OCI-LY3 (cell line): ENCODE data around the gene PABPN1.

Experiments
- H2AFZ ChIP-seq: fragments of 200-600, 300-600 bp; shearing (Covaris generic); 2 replicates; pipeline ENCODE4 v1.6.0; 2014; ENCODE audit warnings: antibody characterized with exemption, low read depth, low read length
- H3K27ac ChIP-seq: fragments of 200-600, 300-600 bp; sonication (generic); 2 replicates; pipeline ENCODE4 v1.5.1; 2014; ENCODE audit warnings: mild to moderate bottlenecking, low read length, moderate library complexity, mixed read lengths
- H3K27me3 ChIP-seq: fragments of 200-600, 300-600 bp; sonication (generic); 2 replicates; pipeline ENCODE4 v1.6.1; 2014; ENCODE audit warnings: low read depth, low read length, mixed read lengths
- H3K36me3 ChIP-seq: fragments of 200-600, 300-600 bp; sonication (generic); replicated peaks from 2 replicates; pipeline ENCODE3; 2014; ENCODE audit warnings: low read depth, low read length, mixed read lengths
- H3K4me1 ChIP-seq: fragments of 300-600, 200-600 bp; sonication (generic); 2 replicates; pipeline ENCODE4 v1.6.1; 2014; ENCODE audit warnings: low read length, mixed read lengths
- H3K4me2 ChIP-seq: fragments of 200-600, 300-600 bp; sonication (generic); 2 replicates; pipeline ENCODE4 v1.6.1; 2014; ENCODE audit warnings: low read length, mixed read lengths
- H3K4me3 ChIP-seq: fragments of 300-600, 200-600 bp; sonication (generic); 2 replicates; pipeline ENCODE4 v1.5.1; 2014; ENCODE audit warnings: antibody characterized with exemption, mild to moderate bottlenecking, low read length, moderate library complexity
- H3K79me2 ChIP-seq: fragments of 300-600, 200-600 bp; shearing (Covaris generic); 2 replicates; pipeline ENCODE4 v1.6.1; 2014; ENCODE audit warnings: mild to moderate bottlenecking, low read length, mixed read lengths
- H3K9ac ChIP-seq: fragments of 300-600, 200-600 bp; shearing (Covaris generic); 2 replicates; pipeline ENCODE4 v1.6.0; 2014; ENCODE audit warnings: mild to moderate bottlenecking, low read length, moderate library complexity
- H3K9me3 ChIP-seq: fragments of 200-600, 300-600 bp; shearing (Covaris generic); 2 replicates; pipeline ENCODE4 v1.6.1; 2014; ENCODE audit warnings: low read length, mixed read lengths; ENCODE audit not compliant: insufficient read depth
- H4K20me1 ChIP-seq: fragments of 200-600, 300-600 bp; sonication (generic); 2 replicates; pipeline ENCODE4 v1.6.1; 2016; ENCODE audit warnings: low read length, mixed read lengths; ENCODE audit not compliant: insufficient read depth
- EZH2phosphoT487 ChIP-seq: fragments of 200-600 bp; shearing (Covaris generic); IDR thresholded peaks from 2 replicates; pipeline ENCODE4 v1.6.1; 2018; ENCODE audit warnings: antibody characterized with exemption, mixed run types, low read depth
- TF ChIP-seq, protein P1 (sequence below): fragments of 200-600, 300-600 bp; sonication (generic); IDR thresholded peaks from 2 replicates; pipeline ENCODE4 v1.5.1; 2014; ENCODE audit warnings: antibody characterized with exemption, low read length, low read depth

The PABPN1 gene

DNA sequence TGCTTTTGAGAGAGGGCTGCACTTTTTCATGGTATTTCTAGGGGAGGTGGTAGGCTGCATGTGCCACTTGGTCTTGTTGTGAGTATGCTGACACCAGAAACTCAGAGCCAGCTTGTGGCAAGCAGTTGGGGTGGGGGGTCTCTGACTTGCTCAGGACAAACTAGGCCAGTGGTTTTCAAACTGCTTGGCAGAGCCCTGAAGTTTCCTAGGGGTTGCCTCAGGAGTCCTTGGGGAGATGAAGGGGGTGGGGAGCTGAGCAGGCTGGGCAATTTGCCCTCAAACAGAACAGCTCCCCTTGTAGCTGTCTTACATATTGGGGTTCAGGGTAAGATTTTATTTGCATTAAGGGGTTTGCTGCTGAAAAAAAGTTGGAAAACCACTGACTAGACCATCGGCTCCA is 10.7 kb upstream of the PABPN1 start:
- no peak for TF ChIP-seq EZH2phosphoT487
- TF ChIP-seq, protein P1, sequence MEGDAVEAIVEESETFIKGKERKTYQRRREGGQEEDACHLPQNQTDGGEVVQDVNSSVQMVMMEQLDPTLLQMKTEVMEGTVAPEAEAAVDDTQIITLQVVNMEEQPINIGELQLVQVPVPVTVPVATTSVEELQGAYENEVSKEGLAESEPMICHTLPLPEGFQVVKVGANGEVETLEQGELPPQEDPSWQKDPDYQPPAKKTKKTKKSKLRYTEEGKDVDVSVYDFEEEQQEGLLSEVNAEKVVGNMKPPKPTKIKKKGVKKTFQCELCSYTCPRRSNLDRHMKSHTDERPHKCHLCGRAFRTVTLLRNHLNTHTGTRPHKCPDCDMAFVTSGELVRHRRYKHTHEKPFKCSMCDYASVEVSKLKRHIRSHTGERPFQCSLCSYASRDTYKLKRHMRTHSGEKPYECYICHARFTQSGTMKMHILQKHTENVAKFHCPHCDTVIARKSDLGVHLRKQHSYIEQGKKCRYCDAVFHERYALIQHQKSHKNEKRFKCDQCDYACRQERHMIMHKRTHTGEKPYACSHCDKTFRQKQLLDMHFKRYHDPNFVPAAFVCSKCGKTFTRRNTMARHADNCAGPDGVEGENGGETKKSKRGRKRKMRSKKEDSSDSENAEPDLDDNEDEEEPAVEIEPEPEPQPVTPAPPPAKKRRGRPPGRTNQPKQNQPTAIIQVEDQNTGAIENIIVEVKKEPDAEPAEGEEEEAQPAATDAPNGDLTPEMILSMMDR, result no peak
- Histone ChIP-seq H3K27me3 (no peaks in the 10 kb centered on the region), H3K4me2 (no peak overlapping the region), H3K79me2 (peaks cover 10% of the 10 kb centered on the region), H3K36me3 (peaks cover 5% of the 10 kb centered on the region), H3K27ac (no peak overlapping the region), H3K4me3 (no peak overlapping the region), H2AFZ (no peak overlapping the region), H3K9ac (no peak overlapping the region), H4K20me1 (no peaks in the 10 kb centered on the region), H3K9me3 (no peaks in the 10 kb centered on the region), H3K4me1 (peaks cover 12% of the 10 kb centered on the region)

DNA sequence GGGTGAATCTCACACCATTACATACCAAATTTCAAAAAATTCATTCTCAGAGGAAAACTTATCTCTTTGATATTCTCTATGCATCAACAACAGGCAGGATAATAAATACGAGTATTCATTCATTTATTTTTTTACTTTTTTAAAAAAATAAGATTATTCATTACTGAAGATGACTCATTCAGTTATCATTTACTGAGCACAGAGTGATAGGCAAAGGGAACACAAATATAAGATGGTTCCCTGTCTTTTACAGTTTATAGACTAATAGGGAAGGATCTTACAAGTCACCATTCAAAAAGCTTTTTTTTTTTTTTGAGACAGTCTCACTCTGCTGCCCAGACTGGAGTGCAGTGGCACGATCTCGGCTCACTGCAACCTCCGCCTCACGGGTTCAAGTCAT is 5.0 kb upstream of the PABPN1 start:
- Histone ChIP-seq H4K20me1 (no peaks in the 10 kb centered on the region), H3K79me2 (peaks cover 7% of the 10 kb centered on the region; the same call in 1 of the 2 replicates), H3K4me2 (no peak overlapping the region), H3K9me3 (no peaks in the 10 kb centered on the region), H3K4me3 (no peak overlapping the region), H3K9ac (no peak overlapping the region), H2AFZ (no peak overlapping the region), H3K27me3 (no peaks in the 10 kb centered on the region), H3K36me3 (no peaks in the 10 kb centered on the region), H3K4me1 (peaks cover 9% of the 10 kb centered on the region), H3K27ac (no peak overlapping the region)
- TF ChIP-seq, protein P1, result no peak
- TF ChIP-seq EZH2phosphoT487, result no peak

DNA sequence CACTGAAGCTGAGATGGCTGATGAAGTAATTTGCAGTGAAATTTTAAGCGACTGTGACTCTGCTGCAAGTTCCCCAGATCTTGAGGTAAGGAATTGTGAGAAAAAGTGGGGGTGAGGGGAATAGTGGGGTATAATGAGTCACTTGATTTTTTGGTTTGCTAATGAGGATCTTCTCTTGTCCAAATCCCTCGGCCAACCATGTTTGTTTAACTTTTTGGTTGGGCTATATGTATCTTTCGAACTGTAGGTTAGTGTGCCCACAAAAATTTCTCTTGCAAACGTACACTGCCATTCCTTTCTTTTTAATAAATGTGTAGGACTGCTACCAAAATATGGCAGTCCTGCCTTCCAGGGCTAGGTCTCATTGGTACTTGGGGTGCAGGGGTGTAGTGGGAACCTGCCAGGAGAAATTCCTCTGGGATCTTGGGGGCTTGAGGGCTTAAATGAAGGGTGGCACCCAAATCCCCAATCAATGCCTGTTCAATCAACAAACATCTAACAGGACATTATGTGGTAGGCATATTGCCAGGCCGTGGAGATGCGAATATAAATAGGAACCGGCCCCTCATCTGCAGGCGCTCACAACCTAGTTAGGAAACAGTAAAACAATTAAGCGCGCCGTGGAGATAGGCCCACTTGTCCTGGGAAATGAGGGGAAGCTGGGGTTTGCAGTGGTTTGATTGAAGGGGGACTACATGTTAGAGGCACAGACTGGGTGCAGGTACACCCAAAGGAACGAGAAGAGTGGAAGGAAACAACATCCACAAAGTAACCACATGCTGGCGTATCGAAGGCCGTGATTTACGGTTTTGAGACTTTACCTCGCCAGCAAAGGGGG is 1.3 kb upstream of the PABPN1 start:
- peaks cover 35% of the 10 kb centered on the region for H3K79me2 ChIP-seq
- H3K27me3 ChIP-seq, result no peaks in the 10 kb centered on the region
- H3K4me1 ChIP-seq, result peaks cover 19% of the 10 kb centered on the region
- peak overlapping the region; percentile 93 for H3K4me3 ChIP-seq
- H3K9ac ChIP-seq, result peak overlapping the region; percentile 84
- H3K36me3 ChIP-seq, result peaks cover 27% of the 10 kb centered on the region
- peak overlapping the region; percentile 12; the same call in 1 of the 2 replicates for H2AFZ ChIP-seq
- H3K9me3 ChIP-seq, result no peaks in the 10 kb centered on the region
- peak overlapping the region; percentile 86 for H3K27ac ChIP-seq
- TF ChIP-seq, protein P1, result no peak
- no peak for TF ChIP-seq EZH2phosphoT487
- H4K20me1 ChIP-seq, result peaks cover 9% of the 10 kb centered on the region; the same call in 1 of the 2 replicates
- peak overlapping the region; percentile 100 for H3K4me2 ChIP-seq

DNA sequence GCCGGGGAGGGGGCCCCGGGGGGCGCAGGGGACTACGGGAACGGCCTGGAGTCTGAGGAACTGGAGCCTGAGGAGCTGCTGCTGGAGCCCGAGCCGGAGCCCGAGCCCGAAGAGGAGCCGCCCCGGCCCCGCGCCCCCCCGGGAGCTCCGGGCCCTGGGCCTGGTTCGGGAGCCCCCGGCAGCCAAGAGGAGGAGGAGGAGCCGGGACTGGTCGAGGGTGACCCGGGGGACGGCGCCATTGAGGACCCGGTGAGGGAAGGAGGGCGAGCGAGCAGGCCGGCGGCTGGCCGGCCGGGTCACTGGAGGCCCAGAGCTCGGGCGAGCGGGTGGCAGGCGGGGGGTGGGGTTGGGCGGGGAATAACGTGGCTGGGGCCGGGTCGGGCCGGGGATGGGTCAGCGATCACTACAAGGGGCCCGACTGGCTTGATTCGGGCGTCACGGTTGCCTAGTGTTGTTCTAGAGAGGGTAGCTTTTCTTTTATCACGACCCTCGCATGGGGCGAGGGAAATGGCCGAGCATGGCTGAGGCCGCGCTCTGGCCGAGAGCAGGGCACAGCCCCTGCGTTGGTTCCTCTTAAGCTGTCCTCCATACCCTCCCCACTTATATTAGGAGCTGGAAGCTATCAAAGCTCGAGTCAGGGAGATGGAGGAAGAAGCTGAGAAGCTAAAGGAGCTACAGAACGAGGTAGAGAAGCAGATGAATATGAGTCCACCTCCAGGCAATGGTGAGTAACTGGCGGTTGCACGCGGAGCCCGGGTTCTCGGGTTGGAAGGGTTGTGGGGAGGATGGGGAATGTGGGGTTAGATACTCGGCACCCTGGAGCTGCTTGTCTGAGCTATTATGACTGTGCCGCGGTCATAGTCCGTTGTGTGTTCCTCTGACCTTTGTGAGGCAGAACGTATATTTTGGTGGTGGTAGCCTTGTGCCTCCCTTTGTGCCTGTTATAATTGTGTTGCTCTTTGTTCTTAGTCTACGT is 603 bp downstream of the PABPN1 start:
- Histone ChIP-seq H3K9ac (peak overlapping the region; percentile 97), H3K4me2 (peak overlapping the region; percentile 79), H3K27ac (peak overlapping the region; percentile 60), H3K4me1 (peaks cover 19% of the 10 kb centered on the region), H3K4me3 (peak overlapping the region; percentile 98), H3K79me2 (peaks cover 35% of the 10 kb centered on the region), H3K36me3 (peaks cover 28% of the 10 kb centered on the region), H3K9me3 (no peaks in the 10 kb centered on the region), H3K27me3 (no peaks in the 10 kb centered on the region), H2AFZ (no peak overlapping the region), H4K20me1 (peaks cover 9% of the 10 kb centered on the region; the same call in 1 of the 2 replicates)
- TF ChIP-seq, protein P1, result no peak
- TF ChIP-seq EZH2phosphoT487, result no peak
